Placental epithelial cell (primary cell): ENCODE measurements around the gene RNH1. TPM values are rescaled to one million over a fixed set of nuclear protein-coding genes. Genes with fewer than 3 reads are reported as not detected.

ENCODE experiments used
- total RNA-seq: library from RNA; depleted of rRNA; stranded (reverse); fragments of >200 nt; gene quantifications from 2 replicates; pipeline ENCODE4 v1.2.3, GENCODE V29; 2012

RNH1 gene
- total RNA-seq: 283 and 353 TPM in 2 replicates

GRCh38 chr11:506995-507726 lies at the start of gene RNH1:
TSS of gene RNH1 (minus strand) at chr11:507242. CDS start at chr11:502162, 5,080 bp downstream.

GRCh38 chr11:536841-537621 lies 30.0 kb upstream of the RNH1 start, which contains the start of gene LRRC56:
TSS of gene LRRC56 (plus strand) at chr11:537527. CDS start at chr11:540685, 3,158 bp downstream.

GRCh38 chr11:535519-536454 lies 28.7 kb upstream of the RNH1 start, which contains the start of gene HRAS:
TSS of gene HRAS (minus strand) at chr11:535576.

DNA sequence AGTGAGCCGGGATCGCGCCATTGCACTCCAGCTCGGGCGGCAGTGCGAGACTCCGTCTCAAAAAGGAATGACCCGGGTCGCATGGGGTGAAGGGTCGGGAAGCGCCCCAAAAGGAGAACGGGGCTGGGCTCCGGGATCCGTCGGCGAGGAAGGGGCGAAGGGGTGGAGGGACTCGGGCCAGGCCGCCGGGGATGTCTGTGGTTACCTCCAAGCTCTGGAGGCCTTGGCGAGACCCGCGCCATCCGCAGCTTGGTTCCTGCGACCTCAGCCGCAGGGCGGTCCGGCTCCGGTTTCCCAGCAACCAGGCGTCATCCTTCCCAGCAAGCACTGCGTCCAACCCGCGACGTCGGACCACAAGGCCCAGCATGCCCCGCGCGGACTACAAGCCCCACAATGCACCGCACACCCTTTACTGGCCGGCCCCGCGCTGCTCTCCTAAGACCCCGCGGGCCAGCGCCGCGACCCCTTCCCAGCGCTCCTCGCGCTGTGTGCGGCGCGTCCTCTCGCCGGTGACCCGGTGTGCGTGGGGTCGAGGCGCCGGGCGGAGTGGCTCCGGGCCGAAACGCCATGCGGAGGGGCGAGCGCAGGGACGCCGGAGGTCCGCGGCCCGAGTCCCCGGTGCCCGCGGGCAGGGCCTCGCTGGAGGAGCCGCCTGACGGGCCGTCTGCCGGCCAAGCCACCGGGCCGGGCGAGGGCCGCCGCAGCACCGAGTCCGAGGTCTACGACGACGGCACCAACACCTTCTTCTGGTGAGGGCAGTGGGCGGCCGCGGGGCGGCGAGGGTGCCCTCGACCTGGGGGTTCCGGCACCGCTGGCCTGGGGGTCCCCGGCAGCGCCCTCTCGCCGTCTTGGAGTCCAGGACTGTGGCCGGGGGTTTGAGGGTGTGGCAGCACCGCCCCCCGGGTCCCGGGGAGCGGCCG lies 56.9 kb downstream of the RNH1 start, which contains the start of gene PTDSS2:
PTDSS2 (plus strand) TSS at position 391 of the 920 bp plus-strand sequence; CDS start at position 568, 177 bp downstream.

Other genes with a start within 250 kb of the RNH1 start
- not detected in 2 replicates for gene NLRP6, start 228.8 kb downstream of the RNH1 start, total RNA-seq
- gene PGGHG, start 218.1 kb downstream of the RNH1 start, total RNA-seq: 3.9 and 14.1 TPM in 2 replicates
- not detected in 2 replicates for gene IFITM5, start 207.7 kb downstream of the RNH1 start, total RNA-seq
- 1.6 and 22.8 TPM in 2 replicates for gene IFITM2, start 199.4 kb downstream of the RNH1 start, total RNA-seq
- gene IFITM1, start 193.2 kb downstream of the RNH1 start, total RNA-seq: 2.4 TPM in 1 of 2 replicates, not detected in the other
- gene IFITM3, start 186.4 kb downstream of the RNH1 start, total RNA-seq: 23.4 and 25.1 TPM in 2 replicates
- 0.22 and 4.3 TPM in 2 replicates for gene B4GALNT4, start 137.7 kb downstream of the RNH1 start, total RNA-seq
- gene PKP3, start 113.0 kb downstream of the RNH1 start, total RNA-seq: 417 and 687 TPM in 2 replicates
- 1.5 and 3.1 TPM in 2 replicates for gene SIGIRR, start 92.2 kb downstream of the RNH1 start, total RNA-seq
- 9.0 and 57.4 TPM in 2 replicates for gene ANO9, start 65.2 kb downstream of the RNH1 start, total RNA-seq
- gene PTDSS2, start 57.0 kb downstream of the RNH1 start, total RNA-seq: 24.3 and 36.5 TPM in 2 replicates
- gene HRAS, start 28.3 kb upstream of the RNH1 start, total RNA-seq: 22.0 and 36.9 TPM in 2 replicates
- 0.22 and 1.6 TPM in 2 replicates for gene LRRC56, start 30.3 kb upstream of the RNH1 start, total RNA-seq
- 3.3 and 10.6 TPM in 2 replicates for gene LMNTD2, start 53.5 kb upstream of the RNH1 start, total RNA-seq
- gene RASSF7, start 53.7 kb upstream of the RNH1 start, total RNA-seq: 53.0 and 66.8 TPM in 2 replicates
- 32.5 and 38.1 TPM in 2 replicates for gene PHRF1, start 69.2 kb upstream of the RNH1 start, total RNA-seq
- gene IRF7, start 108.7 kb upstream of the RNH1 start, total RNA-seq: 5.1 and 8.0 TPM in 2 replicates
- gene CDHR5, start 117.7 kb upstream of the RNH1 start, total RNA-seq: not detected in 2 replicates
- not detected in 2 replicates for gene SCT, start 119.9 kb upstream of the RNH1 start, total RNA-seq
- not detected in 2 replicates for gene DRD4, start 130.0 kb upstream of the RNH1 start, total RNA-seq
- 16.4 and 21.6 TPM in 2 replicates for gene DEAF1, start 188.0 kb upstream of the RNH1 start, total RNA-seq
- 8.2 and 18.8 TPM in 2 replicates for gene TMEM80, start 188.6 kb upstream of the RNH1 start, total RNA-seq
- gene EPS8L2, start 199.0 kb upstream of the RNH1 start, total RNA-seq: 258 and 411 TPM in 2 replicates
- gene TALDO1, start 240.2 kb upstream of the RNH1 start, total RNA-seq: 111 and 190 TPM in 2 replicates